WTC11 (cell line): ENCODE data around the gene ETNK2. TPM values are rescaled to one million over a fixed set of nuclear protein-coding genes. Genes with fewer than 3 reads are reported as not detected.

Experiments used
- ATAC-seq: fragments of 200-7000 bp; cut with Tn5 transposase; 2 replicates; pipeline ENCODE4 v1.10.0; 2021; ENCODE audit warnings: mild to moderate bottlenecking, moderate library complexity
- CTCF ChIA-PET: fragments of 300-600 bp; sonication (Branson Sonifier 250); formaldehyde crosslinking; loops from one replicate; lab custom pipeline; 2021; ENCODE audit warnings: antibody characterized with exemption; lab: Charles Lee
- POLR2A ChIA-PET: fragments of 350-600 bp; sonication (Branson Sonifier 250); formaldehyde crosslinking; loops from one replicate; lab custom pipeline; 2021; ENCODE audit warnings: antibody characterized with exemption; lab: Charles Lee
- DNase-seq: peaks from one replicate; pipeline ENCODE4 v3.0.0; 2021; ENCODE audit warnings: low spot score
- H3K27ac Mint-ChIP-seq: 2 replicates; pipeline ENCODE4 v1.8.0; 2021; ENCODE audit warnings: mixed read lengths
- H3K27me3 Mint-ChIP-seq: 2 replicates; pipeline ENCODE4 v1.8.0; 2021; ENCODE audit warnings: low read depth, mild to moderate bottlenecking, moderate library complexity, mixed read lengths
- H3K36me3 Mint-ChIP-seq: 2 replicates; pipeline ENCODE4 v1.8.0; 2021; ENCODE audit warnings: mixed read lengths
- H3K4me1 Mint-ChIP-seq: 2 replicates; pipeline ENCODE4 v1.8.0; 2022; ENCODE audit warnings: mixed read lengths
- H3K4me3 Mint-ChIP-seq: 2 replicates; pipeline ENCODE4 v1.8.0; 2021; ENCODE audit warnings: mild to moderate bottlenecking, moderate library complexity, mixed read lengths
- H3K9me3 Mint-ChIP-seq: 2 replicates; pipeline ENCODE4 v1.8.0; 2021; ENCODE audit warnings: mixed read lengths
- AFF4 ChIP-seq: sonication (generic); formaldehyde crosslinking; IDR thresholded peaks from 2 replicates; pipeline ENCODE4 v1.8.1; 2023; ENCODE audit warnings: mild to moderate bottlenecking, missing genetic modification reagents, borderline replicate concordance
- CREB1 ChIP-seq: sonication (generic); formaldehyde crosslinking; IDR thresholded peaks from 2 replicates; pipeline ENCODE4 v1.8.0; 2023; ENCODE audit warnings: mild to moderate bottlenecking, missing genetic modification reagents
- CTCF ChIP-seq: fragments of 200-600 bp; IDR thresholded peaks from 2 replicates; pipeline ENCODE4 v1.8.0; 2022; ENCODE audit warnings: antibody characterized with exemption
- ELF4 ChIP-seq: sonication (generic); formaldehyde crosslinking; IDR thresholded peaks from 2 replicates; pipeline ENCODE4 v1.8.1; 2022; ENCODE audit warnings: low read depth, mild to moderate bottlenecking, moderate library complexity, missing genetic modification reagents
- FOXP1 ChIP-seq: sonication (generic); formaldehyde crosslinking; IDR thresholded peaks from 2 replicates; pipeline ENCODE4 v1.8.0; 2022; ENCODE audit warnings: missing genetic modification reagents, mild to moderate bottlenecking, moderate library complexity, borderline replicate concordance
- FOXP4 ChIP-seq: sonication (generic); formaldehyde crosslinking; IDR thresholded peaks from 2 replicates; pipeline ENCODE4 v1.8.0; 2022; ENCODE audit warnings: mild to moderate bottlenecking, missing genetic modification reagents
- HMGA2 ChIP-seq: fragments of 250-450 bp; sonication (Bioruptor Pico); IDR thresholded peaks from 2 replicates; pipeline ENCODE4 v1.4.0; 2021; ENCODE audit warnings: mild to moderate bottlenecking, moderate library complexity
- IRF1 ChIP-seq: sonication (generic); formaldehyde crosslinking; IDR thresholded peaks from 2 replicates; pipeline ENCODE4 v1.8.0; 2023; ENCODE audit warnings: missing genetic modification reagents
- IRF2 ChIP-seq: sonication (generic); formaldehyde crosslinking; IDR thresholded peaks from 2 replicates; pipeline ENCODE4 v1.8.0; 2022; ENCODE audit warnings: low read depth, missing genetic modification reagents, borderline replicate concordance
- JUN ChIP-seq: sonication (generic); formaldehyde crosslinking; IDR thresholded peaks from 2 replicates; pipeline ENCODE4 v1.8.0; 2023; ENCODE audit warnings: mild to moderate bottlenecking, missing genetic modification reagents
- MAX ChIP-seq: sonication (generic); formaldehyde crosslinking; IDR thresholded peaks from 2 replicates; pipeline ENCODE4 v1.8.0; 2022; ENCODE audit warnings: mild to moderate bottlenecking, missing genetic modification reagents
- MLX ChIP-seq: sonication (generic); formaldehyde crosslinking; IDR thresholded peaks from 2 replicates; pipeline ENCODE4 v1.8.1; 2023; ENCODE audit warnings: mild to moderate bottlenecking, missing genetic modification reagents, moderate library complexity
- MYBL2 ChIP-seq: sonication (generic); formaldehyde crosslinking; IDR thresholded peaks from 2 replicates; pipeline ENCODE4 v1.8.1; 2023; ENCODE audit warnings: mild to moderate bottlenecking, moderate library complexity, missing genetic modification reagents
- RELA ChIP-seq: sonication (generic); formaldehyde crosslinking; IDR thresholded peaks from 2 replicates; pipeline ENCODE4 v1.8.1; 2022; ENCODE audit warnings: missing genetic modification reagents, mild to moderate bottlenecking, borderline replicate concordance
- STAT6 ChIP-seq: sonication (generic); formaldehyde crosslinking; conservative IDR thresholded peaks from 2 replicates; pipeline ENCODE4 v1.8.1; 2023; ENCODE audit warnings: mild to moderate bottlenecking, low read depth, missing genetic modification reagents, moderate library complexity
- TP53 ChIP-seq: sonication (generic); formaldehyde crosslinking; IDR thresholded peaks from 2 replicates; pipeline ENCODE4 v1.8.1; 2023; ENCODE audit warnings: mild to moderate bottlenecking, missing genetic modification reagents
- ZNF121 ChIP-seq: sonication (generic); formaldehyde crosslinking; IDR thresholded peaks from 2 replicates; pipeline ENCODE4 v1.8.0; 2023; ENCODE audit warnings: missing genetic modification reagents
- ZNF423 ChIP-seq: fragments of 250-450 bp; sonication (Bioruptor Pico); IDR thresholded peaks from 2 replicates; pipeline ENCODE4 v2.1.2; 2022; ENCODE audit warnings: mild to moderate bottlenecking, moderate library complexity
- ZNF425 ChIP-seq: fragments of 250-450 bp; sonication (Bioruptor Pico); conservative IDR thresholded peaks from 2 replicates; pipeline ENCODE4 v1.9.0; 2021; ENCODE audit warnings: mild to moderate bottlenecking
- ZNF671 ChIP-seq: fragments of 250-450 bp; sonication (Bioruptor Pico); IDR thresholded peaks from 2 replicates; pipeline ENCODE4 v1.8.0; 2021; ENCODE audit warnings: mild to moderate bottlenecking
- ZSCAN18 ChIP-seq: fragments of 250-450 bp; sonication (Bioruptor Pico); IDR thresholded peaks from 2 replicates; pipeline ENCODE4 v2.1.2; 2022; ENCODE audit warnings: mild to moderate bottlenecking, moderate library complexity
- total RNA-seq: library from RNA; stranded (reverse); gene quantifications from 3 replicates; pipeline ENCODE4 v1.2.3, GENCODE V29; 2021

ETNK2 gene
- total RNA-seq, 1 experiment from 2014 or later, result 19.7 TPM

- TF ChIP-seq CTCF, result no peak
- TF ChIP-seq HMGA2 (CRISPR knock-in tag), result no peak
- TF ChIP-seq ZSCAN18 (CRISPR knock-in tag), result no peak
These were observed 12.8 kb downstream of the ETNK2 start (continued) for GRCh38 chr1:204139088-204139487.

GRCh38 chr1:204136814-204137213, 15.0 kb downstream of the ETNK2 start:
- peak; percentile 59 for ATAC-seq
- POLR2A ChIA-PET, result interaction anchor here (0.5 to 1.5 kb wide), 2 partner anchors 15 to 117 kb away, joined by 4 read pairs; partner anchors contain the start of gene ETNK2
- Mint-ChIP-seq H3K4me3 (no peak overlapping the region), H3K27me3 (peaks cover 9% of the 10 kb centered on the region), H3K4me1 (no peaks in the 10 kb centered on the region), H3K27ac (no peak overlapping the region), H3K9me3 (no peaks in the 10 kb centered on the region), H3K36me3 (peaks cover 9% of the 10 kb centered on the region)
- CTCF ChIA-PET, result interaction anchor here (0.5 to 3.0 kb wide), 8 partner anchors 8 to 354 kb away, joined by 3 to 20 read pairs (median 4); partner anchors contain the start of gene ETNK2
- DNase-seq, result no peak
- TF ChIP-seq FOXP1 (no peak), ZNF423 (CRISPR knock-in tag) (no peak), MAX (no peak), TP53 (no peak), MYBL2 (CRISPR knock-in tag) (no peak), IRF2 (CRISPR knock-in tag) (no peak), ZNF121 (CRISPR knock-in tag) (no peak), ZNF425 (CRISPR knock-in tag) (no peak), AFF4 (CRISPR knock-in tag) (no peak), ZNF671 (CRISPR knock-in tag) (no peak), CREB1 (CRISPR knock-in tag) (no peak), MLX (CRISPR knock-in tag) (no peak), JUN (CRISPR knock-in tag) (no peak), RELA (CRISPR knock-in tag) (no peak), IRF1 (no peak), FOXP4 (CRISPR knock-in tag) (no peak), STAT6 (CRISPR knock-in tag) (no peak), ELF4 (no peak)
